Measurements from ENCODE around the gene KRT76.

The KRT76 gene

GRCh38 chr12:52776913-52777395 is at the start of gene KRT76:
Gene KRT76 (minus strand): TSS chr12:52777345. CDS start chr12:52777291, 54 bp downstream.
- DNase-seq = no peak

DNA sequence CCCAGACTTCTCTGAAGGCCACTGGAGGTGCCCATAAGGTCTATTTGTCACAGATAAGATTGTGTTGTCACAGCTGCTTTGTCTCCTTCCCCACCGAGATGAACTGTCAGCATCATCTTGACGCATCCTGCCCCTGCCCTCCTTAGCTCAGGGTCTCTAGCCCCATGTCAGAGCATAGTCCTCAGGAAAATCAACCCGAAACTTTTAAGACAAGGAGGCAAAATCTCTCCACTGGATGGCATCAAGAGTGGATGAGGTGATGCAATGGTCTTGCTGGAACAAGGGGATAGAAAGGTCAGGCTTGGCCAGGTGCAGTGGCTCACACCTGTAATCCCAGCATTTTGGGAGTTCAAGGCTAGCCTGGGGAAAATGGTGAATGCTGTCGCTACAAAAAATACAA is 48.8 kb upstream of the KRT76 start:
- DNase-seq = no peak

GRCh38 chr12:52824741-52825410 is 47.7 kb upstream of the KRT76 start:
- no peak for DNase-seq

GRCh38 chr12:52823761-52824450 is 46.8 kb upstream of the KRT76 start:
- DNase-seq = no peak

- no peak for DNase-seq
Observed at GRCh38 chr12:52822771-52823510, 45.8 kb upstream of the KRT76 start.

DNA sequence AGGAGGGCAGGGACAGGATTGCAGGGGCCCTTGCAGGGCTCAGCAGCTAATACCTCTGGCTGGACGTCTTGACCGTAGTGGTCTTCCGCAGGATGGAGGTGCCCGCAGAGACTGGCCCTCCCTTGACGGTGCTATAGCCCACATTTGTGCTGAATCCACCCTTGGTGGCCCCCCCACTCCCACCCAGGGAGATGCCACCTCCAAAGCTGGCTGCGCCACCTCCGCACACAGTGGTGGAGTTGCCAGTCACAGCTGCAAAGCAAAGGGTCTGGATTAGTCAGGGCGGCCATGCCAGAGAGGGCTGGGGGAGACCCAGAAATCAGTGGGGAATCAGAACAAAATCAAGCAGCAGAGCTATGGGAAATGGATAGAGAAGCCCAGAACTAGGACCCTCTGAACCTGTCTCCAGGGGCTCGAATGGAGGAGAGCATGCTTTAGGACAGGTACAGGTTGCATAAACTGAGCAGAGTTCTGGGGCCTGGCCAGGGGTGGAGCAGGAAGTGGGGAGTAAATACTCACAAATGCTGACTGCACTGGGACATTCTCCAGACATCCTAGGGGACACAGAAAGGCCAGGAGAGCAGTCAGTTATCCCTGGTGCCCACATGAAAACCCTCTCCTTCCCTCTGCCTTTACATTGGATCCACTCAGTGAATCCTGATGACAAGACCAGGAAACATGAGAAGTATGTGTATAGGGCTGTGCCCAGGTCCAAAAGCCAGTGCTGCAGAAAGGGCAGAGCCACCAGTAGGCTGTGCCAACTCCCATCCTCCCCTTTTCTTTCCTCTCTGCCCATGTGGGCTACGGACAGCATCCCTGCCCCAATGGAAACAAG is 44.9 kb upstream of the KRT76 start:
- DNase-seq = no peak

GRCh38 chr12:52821071-52821730 is 44.1 kb upstream of the KRT76 start:
- no peak for DNase-seq

DNA sequence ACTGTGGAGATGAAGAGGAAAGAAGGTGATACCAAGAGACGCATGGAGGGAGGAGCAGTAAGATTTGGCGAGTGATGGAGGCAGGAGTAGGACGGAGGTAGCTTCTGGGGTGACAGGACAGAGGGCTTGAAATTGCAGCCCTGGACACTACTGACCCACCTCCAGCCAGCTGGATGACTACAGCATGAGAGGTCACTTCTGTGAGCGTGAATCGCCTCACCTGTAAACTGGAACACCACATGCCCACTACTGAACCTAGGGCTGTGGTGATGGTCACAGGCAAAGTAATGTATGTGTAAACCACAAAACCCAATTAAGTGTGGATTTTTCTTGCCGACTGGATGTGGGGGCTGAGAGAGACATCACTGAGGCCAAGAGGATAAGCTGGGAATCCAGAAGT is 43.4 kb upstream of the KRT76 start:
- no peak for DNase-seq

GRCh38 chr12:52819731-52820510 is 42.8 kb upstream of the KRT76 start:
- no peak for DNase-seq

- DNase-seq = no peak
Observed at GRCh38 chr12:52818887-52819420, 41.8 kb upstream of the KRT76 start.

GRCh38 chr12:52818388-52818787 is 41.2 kb upstream of the KRT76 start:
- DNase-seq = peak; percentile 84

DNA sequence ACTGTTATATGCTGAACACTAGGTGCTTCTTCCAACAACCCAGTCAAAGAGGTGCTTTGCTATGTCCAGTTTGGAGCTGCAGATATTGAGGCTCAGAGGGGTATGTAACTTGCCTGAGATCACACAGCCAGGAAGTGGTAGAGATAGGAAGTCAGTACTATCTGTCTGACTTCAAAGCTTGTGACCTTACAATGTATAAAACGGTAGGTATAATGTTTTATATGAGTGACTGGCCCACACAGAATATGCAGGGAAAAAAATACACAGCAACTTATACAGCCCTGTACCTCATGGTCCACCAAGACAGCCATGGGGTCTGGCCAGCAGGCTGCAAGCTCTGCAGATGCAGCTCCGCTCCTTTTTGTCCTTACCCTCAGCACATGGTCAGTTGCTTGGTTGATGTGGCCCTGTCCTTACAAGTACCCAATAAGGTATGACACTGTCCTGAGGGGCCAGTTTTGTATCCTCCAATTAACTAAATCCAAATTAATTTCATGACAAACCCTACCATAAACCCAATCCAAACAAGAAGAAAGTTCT is 40.6 kb upstream of the KRT76 start:
- DNase-seq = no peak

DNA sequence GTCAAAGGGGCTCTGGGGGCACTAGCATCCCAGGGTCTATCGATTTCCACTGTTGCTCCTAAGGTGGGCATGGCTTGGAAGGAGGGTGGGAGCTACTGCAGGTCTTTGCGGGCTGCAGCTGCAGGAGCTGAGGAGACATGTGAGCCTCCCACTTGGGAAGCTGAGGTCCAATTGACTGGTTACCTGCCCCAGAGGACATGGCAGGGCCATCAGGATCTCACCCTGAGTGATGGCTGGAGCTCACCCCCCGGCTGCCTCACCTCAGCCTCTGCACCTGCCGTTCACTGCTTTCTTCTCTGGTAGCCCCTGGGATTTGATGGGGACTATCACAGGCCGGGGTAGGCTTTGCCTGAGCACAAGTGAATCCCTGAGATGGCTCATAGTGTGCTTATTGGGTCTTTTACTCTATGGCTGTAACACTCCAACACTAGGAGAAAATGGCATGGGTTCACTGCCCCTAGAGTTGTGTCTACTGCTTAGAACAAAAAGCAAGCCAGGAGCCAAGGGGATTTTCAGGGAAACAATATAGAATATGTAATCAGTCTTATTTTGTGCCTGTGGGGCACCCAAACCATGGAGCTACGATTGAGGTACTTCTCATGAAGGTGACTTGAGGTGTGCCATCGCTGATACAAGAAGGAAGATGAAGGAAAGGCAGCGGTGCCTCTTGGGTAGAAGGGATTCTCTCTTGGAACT is 40.0 kb upstream of the KRT76 start:
- no peak for DNase-seq

- no peak for DNase-seq
Observed at GRCh38 chr12:52815676-52816588, 38.8 kb upstream of the KRT76 start.

- no peak for DNase-seq
Observed at GRCh38 chr12:52815161-52815560, 38.0 kb upstream of the KRT76 start.

DNA sequence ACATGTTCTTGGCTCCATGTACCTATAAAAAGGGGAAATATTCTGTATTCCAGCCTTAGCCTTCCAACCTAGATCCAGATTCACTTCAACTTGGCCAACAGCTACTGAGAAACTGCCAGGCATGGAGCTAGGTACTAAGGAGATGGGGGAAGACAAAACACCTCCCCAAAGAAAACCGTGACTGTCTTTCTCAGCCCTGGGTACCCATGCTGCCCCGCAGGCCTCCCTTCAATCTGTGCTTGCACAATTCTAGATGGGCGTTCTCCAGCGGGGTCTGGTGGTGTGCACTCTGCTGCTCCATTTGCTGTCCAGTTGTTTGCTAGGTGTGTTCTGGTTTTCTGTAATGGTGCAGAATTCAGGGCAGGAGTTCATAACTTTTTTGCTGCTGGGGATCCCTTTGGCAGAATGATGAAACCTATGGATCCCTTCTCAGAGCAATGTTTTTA is 37.6 kb upstream of the KRT76 start:
- DNase-seq = no peak

DNA sequence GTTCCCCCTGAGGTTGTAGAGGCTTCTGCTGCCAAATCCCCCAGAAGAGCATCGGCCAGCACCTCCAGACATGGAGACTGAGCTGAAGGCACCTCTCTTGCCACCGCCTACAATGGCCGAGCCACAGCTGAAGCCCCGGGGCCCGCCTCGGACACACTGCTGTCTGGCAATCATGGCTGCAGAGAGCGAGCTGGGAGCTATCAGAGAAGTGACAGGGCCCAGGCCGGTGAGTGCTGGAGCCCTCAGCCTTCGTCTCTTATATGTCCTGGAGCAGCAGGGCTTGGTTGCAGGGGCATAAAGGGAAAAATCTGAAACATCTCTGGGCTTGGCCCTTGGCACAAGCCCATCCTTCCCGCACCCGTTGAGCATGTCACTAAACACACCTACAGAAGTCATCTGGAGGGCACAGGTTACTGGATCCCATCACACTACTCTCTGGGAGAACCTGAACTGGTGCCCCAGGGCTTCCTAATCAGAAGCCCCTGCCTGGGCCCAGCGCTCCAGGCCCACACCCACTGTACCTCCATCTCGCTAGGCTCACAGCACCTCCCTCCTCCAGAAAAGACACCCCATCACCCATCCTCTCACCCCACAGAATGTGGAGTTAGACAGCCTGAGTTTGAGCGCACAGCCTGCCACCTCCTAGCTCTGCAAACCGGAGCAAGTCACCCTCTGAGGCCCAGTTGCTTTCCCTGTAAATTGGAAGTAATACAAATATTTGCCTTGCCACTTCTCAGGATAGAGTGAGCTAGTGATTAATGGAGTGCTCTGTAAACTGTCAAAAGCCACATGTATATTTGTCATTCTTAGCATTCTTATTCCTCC is 37.0 kb upstream of the KRT76 start, which contains the start of gene KRT4:
KRT4 (minus strand) TSS at position 232 of the 825 bp plus-strand sequence; CDS start at position 174, 58 bp downstream.
- peak; percentile 41 for DNase-seq

Data from NCI-H69 (cell line).